Mesenchymal stem cell (in vitro differentiated cells and primary cell): ENCODE results near the gene CFAP92.

Source experiments
- DNase-seq: peaks from one replicate; pipeline ENCODE4 v3.0.0-alpha.2; 2013
- H2AFZ ChIP-seq: one replicate; pipeline ENCODE4 v1.6.1; 2013; ENCODE audit warnings: low read depth, mild to moderate bottlenecking, control low read depth, inconsistent platforms, low read length, moderate library complexity
- H2AK5ac ChIP-seq: 2 replicates; pipeline ENCODE4 v1.6.1; 2013; ENCODE audit warnings: low read length, moderate library complexity, mild to moderate bottlenecking, inconsistent platforms; ENCODE audit not compliant: severe bottlenecking
- H2BK120ac ChIP-seq: one replicate; pipeline ENCODE4 v1.6.1; 2013; ENCODE audit warnings: low read depth, mild to moderate bottlenecking, inconsistent platforms, low read length, moderate library complexity
- H2BK12ac ChIP-seq, 2 experiments: one replicate each; pipeline ENCODE4 v1.6.1; 2013; ENCODE audit warnings: inconsistent platforms in 2 of 2, low read length in 2 of 2, mild to moderate bottlenecking in 2 of 2, moderate library complexity in 2 of 2, control low read depth in 1 of 2
- H2BK15ac ChIP-seq: one replicate; pipeline ENCODE4 v1.6.1; 2013; ENCODE audit warnings: mild to moderate bottlenecking, low read depth, inconsistent platforms; ENCODE audit not compliant: poor library complexity, severe bottlenecking
- H2BK5ac ChIP-seq: 2 replicates; pipeline ENCODE4 v1.6.1; 2013; ENCODE audit warnings: low read depth, mild to moderate bottlenecking, low read length, control low read depth, inconsistent platforms; ENCODE audit not compliant: poor library complexity, severe bottlenecking
- H3K14ac ChIP-seq, 2 experiments: one replicate each; pipeline ENCODE4 v1.6.1; 2013; ENCODE audit warnings: inconsistent platforms in 2 of 2, low read length in 2 of 2, control low read depth in 1 of 2, mild to moderate bottlenecking in 1 of 2, moderate library complexity in 1 of 2
- H3K18ac ChIP-seq, 2 experiments: one replicate each; pipeline ENCODE4 v1.6.1; 2013; ENCODE audit warnings: inconsistent platforms in 2 of 2, low read length in 2 of 2, control low read depth in 1 of 2, low read depth in 1 of 2, mild to moderate bottlenecking in 1 of 2
- H3K23ac ChIP-seq, 2 experiments: one replicate each; pipeline ENCODE4 v1.6.1; 2013; ENCODE audit warnings: inconsistent platforms in 2 of 2, low read length in 2 of 2, mild to moderate bottlenecking in 2 of 2, moderate library complexity in 2 of 2, control low read depth in 1 of 2
- H3K27ac ChIP-seq: 2 replicates; pipeline ENCODE4 v1.5.1; 2013; ENCODE audit warnings: mild to moderate bottlenecking, moderate library complexity, low read length, control low read depth, inconsistent platforms; ENCODE audit not compliant: poor library complexity, severe bottlenecking
- H3K27me3 ChIP-seq, 2 experiments: 2 replicates each; pipeline versions ENCODE4 v1.6.1 to v1.7.0; 2013; ENCODE audit warnings: low read length in 2 of 2, mild to moderate bottlenecking in 2 of 2, moderate library complexity in 2 of 2, control low read depth in 1 of 2, inconsistent platforms in 1 of 2; ENCODE audit not compliant: control insufficient read depth in 1 of 2, insufficient read depth in 1 of 2
- H3K36me3 ChIP-seq, 2 experiments: 2 replicates each; pipeline versions ENCODE4 v1.6.1 to v1.7.0; 2013; ENCODE audit warnings: low read length in 2 of 2, control low read depth in 1 of 2, inconsistent platforms in 1 of 2, low read depth in 1 of 2, mild to moderate bottlenecking in 1 of 2; ENCODE audit not compliant: insufficient read depth in 2 of 2, control insufficient read depth in 1 of 2
- H3K4ac ChIP-seq, 2 experiments: one replicate each; pipeline ENCODE4 v1.6.1; 2013; ENCODE audit warnings: inconsistent platforms in 2 of 2, low read length in 2 of 2, mild to moderate bottlenecking in 2 of 2, moderate library complexity in 2 of 2, control low read depth in 1 of 2, low read depth in 1 of 2
- H3K4me1 ChIP-seq: 2 replicates; pipeline ENCODE4 v1.6.1; 2013; ENCODE audit warnings: low read depth, low read length, control low read depth; ENCODE audit not compliant: control insufficient read depth, insufficient read depth
- H3K4me2 ChIP-seq: 2 replicates; pipeline ENCODE4 v1.6.1; 2013; ENCODE audit warnings: low read length, mild to moderate bottlenecking, inconsistent platforms; ENCODE audit not compliant: poor library complexity, severe bottlenecking
- H3K4me3 ChIP-seq, 2 experiments: 2 replicates each; pipeline versions ENCODE4 v1.5.1 to v1.7.0; 2013; ENCODE audit warnings: low read length in 2 of 2, mild to moderate bottlenecking in 2 of 2, control low read depth in 1 of 2, low read depth in 1 of 2; ENCODE audit not compliant: insufficient read depth in 1 of 2
- H3K79me1 ChIP-seq: replicated peaks from 2 replicates; pipeline ENCODE4 v1.6.1; 2013; ENCODE audit warnings: mild to moderate bottlenecking, control low read depth, low read length, inconsistent platforms; ENCODE audit not compliant: poor library complexity, severe bottlenecking
- H3K9ac ChIP-seq: 2 replicates; pipeline ENCODE4 v1.7.0; 2013; ENCODE audit warnings: mild to moderate bottlenecking, low read length, moderate library complexity
- H3K9me3 ChIP-seq: 2 replicates; pipeline ENCODE4 v1.7.0; 2013; ENCODE audit warnings: mild to moderate bottlenecking, low read length; ENCODE audit not compliant: control insufficient read depth
- H4K8ac ChIP-seq: one replicate; pipeline ENCODE4 v1.6.1; 2013; ENCODE audit warnings: inconsistent platforms, mild to moderate bottlenecking, low read length, moderate library complexity
- H4K91ac ChIP-seq: one replicate; pipeline ENCODE4 v1.6.1; 2013; ENCODE audit warnings: mild to moderate bottlenecking, low read length, inconsistent platforms
- WGBS: methylation state at CpG from one replicate; pipeline ENCODE4 v1.1.7; 2013; ENCODE audit warnings: mixed read lengths; 5-methylcytosine and 5-hydroxymethylcytosine counted together

CFAP92 gene

DNA sequence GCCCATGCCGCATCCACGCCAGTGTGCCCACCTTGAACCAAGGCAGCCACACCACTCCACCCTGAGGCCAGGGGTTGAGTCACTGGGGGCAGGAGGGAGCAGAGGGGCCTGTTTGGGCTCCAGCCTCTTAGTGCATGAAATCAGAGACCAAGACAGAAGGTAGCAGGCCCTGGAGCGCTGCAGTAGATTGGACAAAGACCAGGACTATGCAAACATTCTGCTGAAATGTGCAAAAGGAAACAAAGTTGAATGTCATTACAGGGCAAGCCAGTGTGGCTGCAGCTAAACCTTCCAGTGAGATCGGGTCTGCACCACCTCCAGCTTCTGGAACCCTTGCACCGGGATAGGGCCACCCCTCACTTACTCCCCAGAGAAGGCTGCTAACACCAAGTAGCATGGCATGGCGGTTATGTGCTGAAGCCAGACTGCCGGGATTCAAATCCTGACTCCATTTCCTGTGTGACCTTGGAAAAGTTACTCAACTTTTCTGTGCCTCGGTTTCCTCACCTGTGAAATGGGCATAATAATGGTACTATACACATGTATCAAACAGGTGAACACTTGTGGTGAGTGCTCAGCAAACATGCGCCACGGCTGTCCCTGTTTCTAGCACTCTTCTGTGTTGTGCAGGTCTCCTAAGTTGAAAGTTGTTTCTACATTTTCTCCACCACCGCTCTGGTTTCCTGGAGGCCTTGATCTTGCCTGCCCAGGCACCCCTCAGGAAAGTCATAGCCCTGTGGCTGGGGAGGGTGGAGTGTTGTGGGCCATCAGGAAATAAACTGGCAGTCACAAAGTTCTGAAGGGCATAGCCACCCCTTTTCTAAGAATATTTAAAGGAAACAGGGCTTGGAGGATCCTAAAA, 41.7 kb upstream of the CFAP92 start:
- peaks cover 41 to 42% of the 10 kb centered on the region in 2 experiments for H3K27me3 ChIP-seq
- H3K4me3 ChIP-seq: no peak overlapping the region
- H2BK15ac ChIP-seq: no peak overlapping the region
- H3K4me1 ChIP-seq: peaks cover 4% of the 10 kb centered on the region
- H3K27ac ChIP-seq: no peak overlapping the region
- 88% methylated on average over 10 of the region's 11 CpGs for WGBS
- no peak overlapping the region for H3K4ac ChIP-seq
- H2BK120ac ChIP-seq: no peak overlapping the region
- H3K36me3 ChIP-seq: no peaks in the 10 kb centered on the region
- H2BK12ac ChIP-seq: no peak overlapping the region
- no peak overlapping the region for H3K4me2 ChIP-seq
- no peak overlapping the region for H3K9ac ChIP-seq
- no peaks in the 10 kb centered on the region for H3K79me1 ChIP-seq
- no peak overlapping the region for H3K14ac ChIP-seq
- H2AK5ac ChIP-seq: no peak overlapping the region
- H4K91ac ChIP-seq: no peak overlapping the region
- peaks cover 1% of the 10 kb centered on the region for H3K9me3 ChIP-seq
- no peak overlapping the region for H3K18ac ChIP-seq
- no peak overlapping the region for H4K8ac ChIP-seq
- H2AFZ ChIP-seq: no peak overlapping the region
- no peak overlapping the region for H2BK5ac ChIP-seq
- H3K23ac ChIP-seq: no peak overlapping the region
- no peak for DNase-seq

GRCh38 chr3:129034642-129035041, 40.8 kb upstream of the CFAP92 start:
- H4K91ac ChIP-seq: no peak overlapping the region
- H2BK120ac ChIP-seq: no peak overlapping the region
- H3K4me1 ChIP-seq: peaks cover 3% of the 10 kb centered on the region
- no peak overlapping the region for H4K8ac ChIP-seq
- peaks cover 6% of the 10 kb centered on the region for H3K9me3 ChIP-seq
- peaks cover 37 to 38% of the 10 kb centered on the region in 2 experiments for H3K27me3 ChIP-seq
- no peak for DNase-seq
- H3K23ac ChIP-seq: no peak overlapping the region
- H2BK12ac ChIP-seq: no peak overlapping the region
- no peak overlapping the region for H3K18ac ChIP-seq
- no peak overlapping the region for H3K27ac ChIP-seq
- no peak overlapping the region for H3K4me2 ChIP-seq
- no peak overlapping the region for H3K9ac ChIP-seq
- H3K4ac ChIP-seq: no peak overlapping the region
- no peak overlapping the region for H2AK5ac ChIP-seq
- no peak overlapping the region for H3K4me3 ChIP-seq
- H3K79me1 ChIP-seq: no peaks in the 10 kb centered on the region
- no peak overlapping the region for H2BK15ac ChIP-seq
- H2AFZ ChIP-seq: no peak overlapping the region
- H3K36me3 ChIP-seq: no peaks in the 10 kb centered on the region
- H3K14ac ChIP-seq: no peak overlapping the region
- H2BK5ac ChIP-seq: no peak overlapping the region
- 100% methylated on average over 5 of the region's 6 CpGs for WGBS

DNA sequence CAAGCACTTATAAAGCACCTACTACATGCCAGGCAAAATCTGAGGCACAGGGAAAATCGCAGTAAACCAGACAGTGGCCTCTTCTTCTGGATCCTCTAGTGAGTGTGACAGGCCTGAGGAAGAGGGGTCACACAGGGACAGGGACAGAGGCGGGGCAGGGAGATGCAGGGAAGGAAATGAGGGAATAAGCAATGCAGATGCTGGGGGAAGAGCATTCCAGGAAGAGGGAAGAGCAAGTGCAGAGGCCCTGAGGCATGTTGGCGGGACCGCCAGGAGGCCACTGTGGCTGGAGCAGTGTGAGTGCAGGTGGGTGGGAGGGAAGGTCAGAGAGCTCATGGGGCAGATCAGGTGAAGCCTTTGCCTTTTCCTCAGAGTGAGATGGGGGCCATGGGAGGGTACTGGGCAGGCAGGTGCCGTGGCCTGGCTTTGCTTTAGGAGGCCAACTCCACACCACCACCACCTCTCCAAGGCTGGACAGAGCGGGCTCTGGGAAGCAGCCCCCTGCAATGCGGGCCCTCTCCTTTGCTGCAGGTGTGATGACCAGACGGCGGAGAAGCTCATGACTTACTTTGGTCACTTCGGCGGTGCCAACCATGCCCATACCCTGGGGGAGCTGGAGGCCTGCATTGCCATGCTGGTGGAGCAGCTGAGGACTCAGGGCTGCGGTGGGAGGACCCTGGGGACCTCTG, 39.9 kb upstream of the CFAP92 start:
- Histone ChIP-seq H3K9ac (no peak overlapping the region), H2BK12ac (no peak overlapping the region), H2AK5ac (no peak overlapping the region), H3K79me1 (no peaks in the 10 kb centered on the region), H3K18ac (no peak overlapping the region), H2AFZ (no peak overlapping the region), H3K23ac (no peak overlapping the region), H3K4me3 (no peak overlapping the region), H3K27ac (no peak overlapping the region), H2BK15ac (no peak overlapping the region), H3K36me3 (no peaks in the 10 kb centered on the region), H4K8ac (no peak overlapping the region), H3K9me3 (peaks cover 6% of the 10 kb centered on the region), H3K4ac (no peak overlapping the region), H2BK120ac (no peak overlapping the region), H2BK5ac (no peak overlapping the region), H4K91ac (no peak overlapping the region), H3K4me1 (no peaks in the 10 kb centered on the region), H3K27me3 (peaks cover 29 to 31% of the 10 kb centered on the region in 2 experiments), H3K14ac (no peak overlapping the region), H3K4me2 (no peak overlapping the region)
- no peak for DNase-seq
- 93% methylated on average over 12 of the region's 12 CpGs for WGBS

DNA sequence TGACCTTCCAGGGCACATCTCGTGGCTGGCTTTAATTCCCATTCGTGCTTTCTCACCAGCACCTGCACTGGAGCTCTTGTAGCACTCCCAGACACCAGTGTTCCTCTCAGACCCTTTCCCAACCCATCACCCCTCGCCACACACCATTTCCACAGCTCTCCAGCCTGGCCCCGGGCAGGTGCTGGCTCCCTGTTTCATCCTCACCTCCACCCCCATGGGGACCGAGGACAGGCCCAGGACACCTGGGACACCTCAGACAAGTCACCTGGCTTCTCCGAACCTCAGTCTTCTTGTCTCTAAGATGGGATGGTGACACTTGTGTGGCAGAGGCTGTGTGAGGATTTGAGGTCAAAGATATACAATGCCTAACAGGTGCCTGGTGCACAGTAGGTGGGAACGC, 39.3 kb upstream of the CFAP92 start:
- Histone ChIP-seq H3K4me3 (peak overlapping the region in 1 of 2 experiments; percentile 5), H3K14ac (no peak overlapping the region), H2BK15ac (no peak overlapping the region), H3K23ac (no peak overlapping the region), H3K27ac (no peak overlapping the region), H3K36me3 (no peaks in the 10 kb centered on the region), H3K18ac (no peak overlapping the region), H3K9ac (no peak overlapping the region), H3K4ac (no peak overlapping the region), H3K27me3 (peaks cover 23 to 25% of the 10 kb centered on the region in 2 experiments), H2BK12ac (no peak overlapping the region), H2BK120ac (no peak overlapping the region), H3K4me2 (no peak overlapping the region), H3K79me1 (no peaks in the 10 kb centered on the region), H2BK5ac (no peak overlapping the region), H4K8ac (no peak overlapping the region), H2AFZ (no peak overlapping the region), H4K91ac (no peak overlapping the region), H2AK5ac (no peak overlapping the region), H3K4me1 (no peaks in the 10 kb centered on the region), H3K9me3 (peaks cover 6% of the 10 kb centered on the region)
- 76% methylated on average over 6 of the region's 7 CpGs for WGBS
- DNase-seq: no peak
